ENCODE measurements around the gene STARD13. TPM values are rescaled to one million over a fixed set of nuclear protein-coding genes. Genes with fewer than 3 reads are reported as not detected.
A peak's percentile ranks its signal among the peaks of the same experiment; 100 is the strongest.

Gene STARD13
- total RNA-seq, 1 experiment from 2014 or later: 35.1 TPM

- Histone ChIP-seq H3K27ac (no peak overlapping the region), H3K36me3 (no peaks in the 10 kb centered on the region), H3K27me3 (no peaks in the 10 kb centered on the region), H3K4me3 (no peak overlapping the region), H3K4me1 (no peaks in the 10 kb centered on the region), H3K9me3 (replicated peaks) (0 out of 2 replicates have a peak, but pooled peaks cover 3% of the 10 kb centered on the region)
- DNase-seq: peak in 1 of 2 experiments; percentile 48
Observed at GRCh38 chr13:33069365-33069764, 216.2 kb downstream of the STARD13 start.

- Histone ChIP-seq H3K27me3 (no peaks in the 10 kb centered on the region), H3K27ac (no peak overlapping the region), H3K36me3 (no peaks in the 10 kb centered on the region), H3K4me3 (no peak overlapping the region), H3K9me3 (replicated peaks) (0 out of 2 replicates have a peak, but pooled peaks cover 3% of the 10 kb centered on the region), H3K4me1 (no peaks in the 10 kb centered on the region)
- no peak for DNase-seq
Observed at GRCh38 chr13:33066329-33066728, 219.2 kb downstream of the STARD13 start.

- Histone ChIP-seq H3K9me3 (replicated peaks) (no peaks in the 10 kb centered on the region), H3K27me3 (no peaks in the 10 kb centered on the region), H3K36me3 (no peaks in the 10 kb centered on the region), H3K4me1 (no peaks in the 10 kb centered on the region; the same call in 1 of the 2 replicates), H3K27ac (no peak overlapping the region), H3K4me3 (no peak overlapping the region)
- DNase-seq: no peak
Observed at GRCh38 chr13:33060815-33061214, 224.7 kb downstream of the STARD13 start.

- Histone ChIP-seq H3K27me3 (no peaks in the 10 kb centered on the region), H3K4me1 (peaks cover 1% of the 10 kb centered on the region), H3K4me3 (no peak overlapping the region), H3K27ac (no peak overlapping the region), H3K36me3 (no peaks in the 10 kb centered on the region), H3K9me3 (replicated peaks) (no peaks in the 10 kb centered on the region)
- no peak for DNase-seq
Observed at GRCh38 chr13:33058776-33059327, 226.7 kb downstream of the STARD13 start.

- DNase-seq: peak in 1 of 2 experiments; percentile 54
- H3K27ac ChIP-seq: no peak overlapping the region
Observed at GRCh38 chr13:33057019-33057780, 228.4 kb downstream of the STARD13 start.

GRCh38 chr13:33053397-33054066 is 232.0 kb downstream of the STARD13 start:
- no peak overlapping the region for H3K4me3 ChIP-seq
- no peaks in the 10 kb centered on the region for H3K27me3 ChIP-seq
- DNase-seq: no peak
- no peak overlapping the region for H3K27ac ChIP-seq
- H3K36me3 ChIP-seq: no peaks in the 10 kb centered on the region
- H3K9me3 ChIP-seq (replicated peaks): no peaks in the 10 kb centered on the region
- H3K4me1 ChIP-seq: peaks cover 13% of the 10 kb centered on the region; the same call in 1 of the 2 replicates

More at GRCh38 chr13:33057019-33057780, 228.4 kb downstream of the STARD13 start:
- H3K4me3 ChIP-seq: no peak overlapping the region
- no peaks in the 10 kb centered on the region for H3K36me3 ChIP-seq
- no peaks in the 10 kb centered on the region for H3K9me3 ChIP-seq (replicated peaks)
- H3K4me1 ChIP-seq: peaks cover 13% of the 10 kb centered on the region
- no peaks in the 10 kb centered on the region for H3K27me3 ChIP-seq

Measured in SJCRH30 (cell line).